HUES48 (cell line): ENCODE data around the gene GPSM1.
"Not testable (repeated sequence)": the region's sequence is repeated elsewhere in the genome, so short reads cannot be mapped to it uniquely, and the experiment has no call there.

Experiments used
- H3K27ac ChIP-seq: one replicate; pipeline ENCODE4 v1.7.0; 2013; ENCODE audit warnings: low read depth, low read length, inconsistent platforms
- H3K27me3 ChIP-seq: 2 replicates; pipeline ENCODE4 v1.6.1; 2013; ENCODE audit warnings: mild to moderate bottlenecking, low read length; ENCODE audit not compliant: control insufficient read depth, insufficient read depth
- H3K36me3 ChIP-seq: 2 replicates; pipeline ENCODE4 v1.6.1; 2013; ENCODE audit warnings: low read length; ENCODE audit not compliant: control insufficient read depth, insufficient read depth
- H3K4me1 ChIP-seq: 2 replicates; pipeline ENCODE4 v1.6.1; 2013; ENCODE audit warnings: mild to moderate bottlenecking, low read length; ENCODE audit not compliant: control insufficient read depth, insufficient read depth
- H3K4me3 ChIP-seq: 2 replicates; pipeline ENCODE4 v1.5.1; 2013; ENCODE audit warnings: mild to moderate bottlenecking, low read depth, low read length
- H3K9ac ChIP-seq: 2 replicates; pipeline ENCODE4 v1.6.1; 2013; ENCODE audit warnings: mild to moderate bottlenecking, low read depth, low read length, moderate library complexity
- H3K9me3 ChIP-seq: 2 replicates; pipeline ENCODE4 v1.6.1; 2013; ENCODE audit warnings: low read length; ENCODE audit not compliant: control insufficient read depth, insufficient read depth

Gene GPSM1

DNA sequence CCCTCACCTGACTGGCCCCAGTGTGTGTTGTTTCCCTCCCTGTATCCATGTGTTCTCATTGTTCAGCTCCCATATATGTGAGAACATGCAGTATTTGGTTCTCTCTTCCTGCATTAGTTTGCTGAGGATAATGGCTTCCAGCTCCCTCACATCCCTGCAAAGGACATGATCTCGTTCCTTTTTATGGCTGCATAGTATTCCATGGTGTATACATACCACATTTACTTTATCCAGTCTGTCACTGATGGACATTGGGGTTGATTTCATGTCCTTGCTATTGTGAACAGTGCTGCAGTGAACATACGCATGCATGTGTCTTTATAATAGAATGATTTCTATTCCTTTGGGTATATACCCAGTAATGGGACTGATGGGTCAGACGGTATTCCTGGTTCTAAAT is 7.4 kb upstream of the GPSM1 start:
- not testable (repeated sequence) for H3K4me1 ChIP-seq, H3K27ac ChIP-seq, H3K9ac ChIP-seq, H3K9me3 ChIP-seq, H3K4me3 ChIP-seq, H3K27me3 ChIP-seq, H3K36me3 ChIP-seq

DNA sequence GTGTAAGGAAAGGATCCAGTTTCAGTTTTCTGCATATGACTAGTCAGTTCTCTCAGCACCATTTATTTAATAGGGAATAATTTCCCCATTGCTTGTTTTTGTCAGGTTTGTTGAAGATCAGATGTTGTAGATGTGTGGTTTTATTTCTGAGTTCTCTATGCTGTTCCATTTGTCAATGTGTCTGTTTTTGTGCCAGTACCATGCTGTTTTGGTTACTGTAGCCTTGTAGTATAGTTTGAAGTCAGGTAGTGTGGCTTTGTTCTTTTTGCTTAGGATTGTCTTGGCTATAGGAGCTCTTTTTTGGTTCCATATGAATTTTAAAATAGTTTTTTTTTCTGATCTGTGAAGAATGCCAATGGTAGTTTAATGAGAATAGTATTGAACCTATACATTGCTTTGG is 6.4 kb upstream of the GPSM1 start:
- not testable (repeated sequence) for H3K27ac ChIP-seq, H3K27me3 ChIP-seq, H3K4me1 ChIP-seq, H3K9me3 ChIP-seq, H3K36me3 ChIP-seq, H3K9ac ChIP-seq, H3K4me3 ChIP-seq

DNA sequence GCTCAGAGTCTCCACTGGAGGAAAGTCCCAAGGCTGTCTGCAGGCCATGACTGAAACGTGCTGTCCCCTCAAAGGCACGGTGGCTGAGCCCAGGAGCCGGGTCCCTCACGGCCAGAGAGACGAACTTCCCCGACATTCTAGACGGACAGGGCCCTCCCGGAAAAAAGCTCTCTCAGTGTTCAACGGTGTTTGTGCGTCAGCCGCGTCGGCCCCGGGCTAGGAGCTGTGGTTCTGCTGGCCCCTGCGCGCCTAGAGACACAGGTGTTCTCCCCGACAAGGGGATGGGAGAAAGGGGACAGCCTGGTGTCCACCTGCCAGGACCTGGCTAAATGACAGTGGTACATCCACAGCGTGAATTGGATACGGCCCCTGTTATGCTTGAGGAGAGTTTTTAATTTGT is 5.8 kb upstream of the GPSM1 start:
- H3K4me1 ChIP-seq: peaks cover 9% of the 10 kb centered on the region
- H3K27ac ChIP-seq: no peak overlapping the region
- H3K36me3 ChIP-seq: no peaks in the 10 kb centered on the region
- H3K9ac ChIP-seq: no peak overlapping the region
- H3K4me3 ChIP-seq: no peak overlapping the region
- no peaks in the 10 kb centered on the region for H3K9me3 ChIP-seq
- H3K27me3 ChIP-seq: no peaks in the 10 kb centered on the region

DNA sequence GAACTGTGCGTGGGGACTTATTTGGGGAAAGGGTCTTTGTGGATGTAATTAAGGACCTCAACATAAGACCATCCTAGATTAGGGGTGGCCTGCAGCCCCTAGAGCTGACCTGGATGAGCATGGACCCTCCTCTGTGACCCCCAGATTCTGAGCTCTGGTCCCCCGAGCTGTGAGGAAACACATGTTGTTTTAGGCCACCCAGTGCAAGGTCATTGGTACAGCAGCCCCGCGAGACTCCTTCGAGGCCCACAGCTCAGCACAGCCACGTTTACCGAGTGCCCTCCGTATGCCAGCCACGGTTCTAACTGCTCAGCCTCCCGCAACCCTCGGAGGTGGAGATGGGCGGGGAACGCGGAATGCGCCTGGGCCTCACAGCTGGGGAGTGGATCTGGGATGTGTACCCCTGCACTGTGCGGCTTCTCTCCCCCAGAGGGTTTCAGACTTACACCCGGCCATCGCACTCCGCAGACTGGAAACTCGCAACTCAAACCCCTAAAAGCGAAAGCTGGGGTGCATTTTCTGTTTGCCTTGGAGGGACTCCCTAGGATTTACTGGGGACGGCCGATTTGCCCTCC is 4.5 kb upstream of the GPSM1 start:
- no peaks in the 10 kb centered on the region for H3K9me3 ChIP-seq
- H3K27ac ChIP-seq: no peak overlapping the region
- no peaks in the 10 kb centered on the region for H3K27me3 ChIP-seq
- no peak overlapping the region for H3K9ac ChIP-seq
- no peak overlapping the region for H3K4me3 ChIP-seq
- no peaks in the 10 kb centered on the region for H3K36me3 ChIP-seq
- peaks cover 14% of the 10 kb centered on the region for H3K4me1 ChIP-seq

DNA sequence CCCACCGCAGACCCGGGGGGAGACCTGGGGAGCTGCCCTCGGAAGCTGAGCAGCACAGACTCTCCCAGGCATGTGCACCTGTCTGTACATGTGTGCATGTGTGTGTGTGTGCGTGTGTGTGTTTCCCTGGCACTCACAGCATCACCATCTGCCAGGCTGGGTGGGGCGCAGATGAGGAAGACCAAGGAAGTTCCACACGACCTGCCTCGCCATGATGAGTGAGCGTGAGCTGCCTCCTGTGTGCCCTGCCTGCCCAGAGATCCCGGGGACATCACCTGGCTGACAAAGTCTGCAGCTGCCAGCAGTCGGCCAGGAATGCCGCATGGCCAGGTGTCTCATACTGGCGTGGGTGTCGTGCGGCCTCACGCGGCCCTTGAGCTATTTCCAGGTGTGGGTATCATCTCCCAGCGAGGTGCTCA is 4.0 kb upstream of the GPSM1 start:
- H3K4me1 ChIP-seq: peaks cover 18% of the 10 kb centered on the region
- H3K36me3 ChIP-seq: no peaks in the 10 kb centered on the region
- H3K27me3 ChIP-seq: no peaks in the 10 kb centered on the region
- H3K9ac ChIP-seq: no peak overlapping the region
- H3K27ac ChIP-seq: no peak overlapping the region
- H3K9me3 ChIP-seq: no peaks in the 10 kb centered on the region
- H3K4me3 ChIP-seq: no peak overlapping the region

DNA sequence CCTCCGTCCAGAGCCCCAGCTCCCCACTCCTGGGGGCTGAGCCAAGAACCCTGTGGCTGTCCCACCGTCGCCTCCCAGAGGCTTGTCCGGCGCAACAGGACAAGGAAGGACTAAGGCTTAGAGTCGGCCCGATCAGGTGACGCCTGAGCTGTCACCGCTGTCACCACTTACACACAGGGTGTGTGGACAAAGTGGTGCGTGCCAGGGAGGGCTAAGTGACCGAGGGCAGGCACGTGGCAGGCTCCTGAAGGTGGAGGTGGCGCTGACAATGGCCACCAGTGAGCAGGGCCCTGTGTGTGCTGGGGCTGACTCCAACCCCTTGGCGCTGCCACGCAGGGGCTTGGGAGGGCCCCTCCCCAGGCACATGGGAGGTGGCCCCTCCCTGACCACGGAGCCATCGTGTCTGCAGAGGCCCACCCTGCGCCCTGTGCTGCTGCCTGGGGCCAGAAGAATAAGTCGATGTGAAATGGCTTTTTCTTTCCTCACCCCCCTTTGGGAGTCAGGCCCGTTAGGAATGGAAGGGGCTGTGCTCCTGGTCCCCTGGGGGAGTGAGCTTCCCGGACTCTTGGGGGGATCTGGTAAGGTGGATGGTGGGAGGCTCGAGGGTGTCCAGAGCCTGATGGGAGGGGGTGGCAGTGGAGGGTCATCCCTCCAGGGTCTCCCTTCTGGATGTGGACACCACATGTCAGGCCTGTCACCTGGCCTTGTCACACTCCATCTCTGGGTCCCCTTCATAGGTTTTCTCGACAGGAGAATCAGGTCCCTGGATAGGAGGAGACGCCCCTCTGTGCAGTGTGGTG is 2.6 kb upstream of the GPSM1 start:
- Histone ChIP-seq H3K9ac (no peak overlapping the region), H3K27ac (no peak overlapping the region), H3K36me3 (no peaks in the 10 kb centered on the region), H3K27me3 (no peaks in the 10 kb centered on the region), H3K9me3 (no peaks in the 10 kb centered on the region), H3K4me3 (no peak overlapping the region), H3K4me1 (peaks cover 19% of the 10 kb centered on the region)

DNA sequence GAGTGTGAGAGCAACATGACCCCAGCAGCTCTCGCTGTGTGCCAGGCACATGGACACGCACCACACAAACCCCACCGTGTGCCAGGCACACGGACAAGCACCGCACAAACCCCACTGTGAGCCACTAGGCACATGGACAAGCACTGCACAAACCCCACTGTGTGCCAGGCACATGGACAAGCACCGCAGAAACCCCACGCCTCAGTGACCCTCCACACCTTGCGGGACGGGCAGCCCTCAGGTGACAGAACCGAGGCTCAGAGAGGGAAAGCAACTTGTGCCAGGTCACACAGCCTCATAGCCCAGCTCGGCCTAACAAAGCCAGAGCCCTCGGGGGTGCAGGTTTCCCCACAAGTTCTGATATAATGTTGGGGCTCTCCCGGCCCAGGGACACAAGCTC is 2.0 kb upstream of the GPSM1 start:
- peaks cover 19% of the 10 kb centered on the region for H3K4me1 ChIP-seq
- H3K27me3 ChIP-seq: no peaks in the 10 kb centered on the region
- no peak overlapping the region for H3K4me3 ChIP-seq
- no peak overlapping the region for H3K27ac ChIP-seq
- no peaks in the 10 kb centered on the region for H3K36me3 ChIP-seq
- no peak overlapping the region for H3K9ac ChIP-seq
- H3K9me3 ChIP-seq: no peaks in the 10 kb centered on the region

DNA sequence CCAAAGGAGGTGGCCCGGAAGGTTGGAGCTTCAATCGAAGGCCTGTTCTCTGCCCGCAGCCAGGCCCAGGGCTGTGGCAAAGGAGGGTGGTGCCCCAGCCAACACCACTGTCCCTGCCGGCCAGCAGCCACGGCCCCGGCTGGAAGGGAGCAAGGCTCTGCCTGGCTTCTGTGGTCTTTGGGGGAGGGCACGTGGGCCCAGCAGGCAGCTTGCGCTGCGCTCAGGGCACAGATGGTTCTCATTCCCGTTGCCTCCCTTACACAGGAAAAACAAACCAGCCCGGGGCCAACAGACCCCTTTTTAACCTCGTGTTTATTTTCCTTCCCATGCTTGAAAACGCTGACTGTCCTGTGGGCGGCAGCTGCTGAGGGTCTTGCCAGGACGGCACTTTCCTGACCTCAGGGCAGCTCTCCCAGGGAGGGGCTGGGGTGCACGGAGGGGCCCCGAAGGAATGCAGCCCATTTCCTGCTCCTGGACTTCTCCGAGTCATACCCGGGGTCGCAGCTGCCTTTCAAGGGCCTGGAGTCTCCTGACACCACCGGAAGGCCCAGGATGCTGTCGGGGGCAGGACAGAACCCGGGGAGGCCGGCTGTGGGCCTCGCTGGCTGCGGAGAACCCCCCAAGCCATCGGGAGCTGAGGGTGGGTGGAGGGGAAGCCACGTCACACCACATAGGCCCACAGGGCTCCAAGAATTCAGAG is 1.1 kb upstream of the GPSM1 start:
- Histone ChIP-seq H3K27ac (peak overlapping the region; percentile 50), H3K9me3 (no peaks in the 10 kb centered on the region), H3K4me1 (peaks cover 19% of the 10 kb centered on the region), H3K27me3 (no peaks in the 10 kb centered on the region), H3K9ac (no peak overlapping the region), H3K4me3 (no peak overlapping the region), H3K36me3 (no peaks in the 10 kb centered on the region)

DNA sequence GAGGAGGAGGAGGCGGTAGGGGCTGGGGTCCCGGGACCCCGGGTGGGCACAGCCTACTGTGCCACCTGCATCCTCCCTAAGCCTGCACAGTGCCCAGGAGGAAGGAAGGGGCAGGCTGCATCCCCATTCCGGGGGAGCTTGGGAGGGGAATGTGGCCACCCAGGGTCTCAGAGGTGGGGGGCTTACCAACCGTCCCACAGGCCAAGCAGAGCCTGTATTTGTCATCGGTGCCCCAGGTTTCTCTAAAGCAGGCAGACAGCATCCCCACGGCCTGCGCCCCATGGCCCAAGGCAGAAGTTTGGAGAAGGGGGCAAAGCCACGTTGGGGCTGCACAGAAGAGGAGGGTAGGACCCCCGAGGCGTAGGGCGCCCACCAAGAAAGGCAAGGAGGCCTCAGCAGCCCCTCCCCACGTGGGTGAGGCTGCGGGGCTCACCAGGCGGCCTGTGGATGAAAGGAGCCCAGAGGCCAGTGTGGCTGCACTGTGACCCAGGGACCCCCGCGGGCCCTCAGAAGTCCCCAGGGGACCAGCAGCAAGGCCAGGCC is 507 bp upstream of the GPSM1 start:
- H3K9me3 ChIP-seq: no peaks in the 10 kb centered on the region
- no peaks in the 10 kb centered on the region for H3K27me3 ChIP-seq
- no peak overlapping the region for H3K9ac ChIP-seq
- H3K4me1 ChIP-seq: peaks cover 19% of the 10 kb centered on the region
- peak overlapping the region; percentile 42; the same call in 1 of the 2 replicates for H3K4me3 ChIP-seq
- H3K36me3 ChIP-seq: no peaks in the 10 kb centered on the region
- peak overlapping the region; percentile 50 for H3K27ac ChIP-seq

DNA sequence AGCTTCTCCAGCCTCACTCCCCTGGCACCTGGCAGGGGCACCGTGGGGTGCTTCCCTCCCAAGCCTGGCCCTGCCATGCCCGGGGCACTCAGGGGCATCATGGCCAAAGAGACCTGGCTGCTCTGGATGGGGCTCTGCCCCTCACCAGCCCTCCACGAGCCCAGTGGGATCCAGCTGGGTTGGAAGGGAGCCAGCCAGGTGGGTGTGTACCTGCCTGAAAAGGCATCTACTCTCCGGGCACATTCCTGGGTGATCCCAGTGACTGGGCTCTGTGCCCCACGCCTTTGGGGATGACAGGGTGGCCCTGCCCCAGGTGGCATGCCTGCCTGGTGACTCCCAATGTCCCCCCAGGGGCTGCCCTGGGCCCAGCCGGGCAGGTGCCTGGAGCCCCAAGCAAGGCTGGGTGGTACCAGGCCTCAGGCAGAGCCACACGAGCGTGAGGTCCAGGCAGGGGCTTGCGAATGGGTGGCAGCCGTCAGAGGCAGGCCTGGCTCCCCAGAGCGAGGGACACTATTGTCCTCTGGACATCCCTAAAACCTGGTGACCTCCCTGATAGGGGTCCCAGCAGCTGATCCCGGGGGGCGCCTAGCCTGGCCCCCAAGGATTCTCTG is 777 bp downstream of the GPSM1 start:
- Histone ChIP-seq H3K4me3 (peak overlapping the region; percentile 20), H3K4me1 (peaks cover 19% of the 10 kb centered on the region), H3K36me3 (no peaks in the 10 kb centered on the region), H3K9ac (peak overlapping the region; percentile 4; the same call in 1 of the 2 replicates), H3K9me3 (no peaks in the 10 kb centered on the region), H3K27me3 (no peaks in the 10 kb centered on the region), H3K27ac (no peak overlapping the region)
